Fibroblast of skin of left biceps (primary cell): ENCODE data around the gene CCDC144A.
"Not testable (repeated sequence)": the region's sequence is repeated elsewhere in the genome, so short reads cannot be mapped to it uniquely, and the experiment has no call there.

Source experiments
- DNase-seq, 2 experiments: peaks; one replicate each; pipeline ENCODE4 v3.0.0-alpha.2; 2013; ENCODE audit warnings: low read depth in 2 of 2

Gene CCDC144A

DNA sequence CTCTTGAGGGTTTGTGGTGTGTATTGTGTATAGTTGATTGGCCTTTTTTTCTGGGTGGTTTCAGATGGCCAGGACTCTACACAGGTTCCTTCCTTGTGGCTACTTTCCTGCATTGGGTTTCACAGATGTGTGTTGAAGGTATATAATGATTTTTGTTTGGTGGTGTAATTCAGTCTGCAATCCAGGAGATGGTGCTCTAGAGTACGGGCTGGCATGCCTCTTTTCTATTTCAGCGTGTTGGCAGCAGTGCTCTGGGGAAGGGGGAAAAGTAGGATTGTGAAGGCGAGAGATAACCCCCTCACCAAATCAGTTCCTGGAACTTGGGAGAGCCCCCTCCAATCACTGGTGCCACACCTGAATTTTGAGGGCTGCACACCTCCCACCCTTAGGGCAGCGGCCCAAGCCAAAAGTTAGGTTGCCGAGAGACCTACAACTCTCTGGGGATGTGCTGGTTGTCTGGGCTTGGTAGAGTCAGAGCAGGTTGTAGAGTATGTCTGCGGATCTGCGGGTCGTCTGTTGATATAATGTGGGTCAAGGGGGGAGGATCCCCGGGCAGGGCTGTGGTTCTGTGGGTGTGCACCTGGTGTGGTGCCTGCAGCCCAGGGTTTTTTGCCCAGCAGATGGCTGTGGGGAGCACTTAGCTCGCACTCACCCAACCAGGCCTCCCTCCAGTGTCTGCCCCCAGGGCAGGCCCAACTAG is 61.3 kb downstream of the CCDC144A start:
- DNase-seq: not testable (repeated sequence)

- DNase-seq: not testable (repeated sequence)
Measured at GRCh38 chr17:16751924-16752287, 61.9 kb downstream of the CCDC144A start.

- DNase-seq: not testable (repeated sequence)
Measured at GRCh38 chr17:16757520-16757919, 67.5 kb downstream of the CCDC144A start.

DNA sequence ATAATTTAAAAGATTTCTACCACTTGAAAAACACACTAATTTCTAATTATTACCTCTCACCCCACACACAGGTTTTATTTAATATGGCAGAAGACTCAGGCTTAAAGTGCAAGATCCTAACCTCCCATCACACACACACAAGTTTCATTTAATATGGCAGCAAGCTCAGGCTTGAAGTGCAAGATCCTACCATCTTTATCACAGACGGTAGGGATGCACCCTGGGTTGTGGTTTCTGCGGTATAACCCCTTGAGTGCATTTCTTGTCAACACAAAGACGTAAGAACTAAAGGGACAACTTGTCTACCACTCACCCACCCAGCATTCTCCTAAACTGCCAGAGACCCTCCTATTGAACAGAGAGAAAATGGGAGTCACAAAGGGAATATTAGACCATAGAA is 68.1 kb downstream of the CCDC144A start:
- not testable (repeated sequence) for DNase-seq

DNA sequence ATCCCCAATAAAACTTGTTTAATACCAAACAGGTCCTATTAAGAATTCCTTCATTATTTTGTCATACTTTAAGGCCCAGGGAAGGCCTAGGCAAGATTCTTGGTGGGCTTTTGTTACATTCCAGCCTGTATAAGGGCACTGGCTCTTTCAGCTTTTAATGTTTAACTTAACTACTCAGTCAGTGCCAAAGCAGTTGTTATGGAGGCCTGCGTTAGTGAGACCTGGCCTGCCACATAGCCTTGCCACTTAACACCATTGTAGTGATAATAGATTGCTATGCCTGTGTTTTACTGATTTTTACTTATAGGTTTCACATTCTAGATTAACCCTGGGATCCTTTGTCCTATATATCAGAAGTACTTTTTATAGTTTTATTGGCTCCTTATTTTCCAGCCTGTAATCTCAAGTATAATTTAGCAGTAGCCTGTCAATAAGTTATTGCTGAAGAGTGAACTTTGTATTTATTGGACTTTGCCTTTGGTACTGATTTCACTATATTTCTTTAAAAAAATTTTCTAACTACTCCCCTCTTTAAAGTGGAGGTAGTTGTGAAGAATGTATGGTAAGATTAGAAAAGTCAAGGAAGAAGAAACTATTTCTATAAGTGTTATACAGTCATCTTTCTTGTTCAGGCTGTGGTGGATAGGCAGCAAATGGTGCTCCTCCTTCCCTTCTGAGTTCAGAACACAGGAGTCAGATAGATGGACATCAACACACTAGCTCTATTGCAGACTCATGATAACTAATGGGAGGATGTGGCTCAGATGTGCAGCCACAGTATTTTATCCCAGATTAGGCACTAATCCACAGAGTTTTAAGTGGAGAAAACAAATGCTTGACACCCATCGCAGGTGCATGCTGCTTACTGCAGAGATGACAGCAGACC is 78.5 kb downstream of the CCDC144A start:
- DNase-seq: not testable (repeated sequence)

- DNase-seq: not testable (repeated sequence)
Measured at GRCh38 chr17:16772394-16773145, 82.5 kb downstream of the CCDC144A start.

- not testable (repeated sequence) for DNase-seq
Measured at GRCh38 chr17:16773146-16773522, 83.1 kb downstream of the CCDC144A start.

GRCh38 chr17:16787851-16788250 is 97.8 kb downstream of the CCDC144A start:
- DNase-seq: not testable (repeated sequence)

DNA sequence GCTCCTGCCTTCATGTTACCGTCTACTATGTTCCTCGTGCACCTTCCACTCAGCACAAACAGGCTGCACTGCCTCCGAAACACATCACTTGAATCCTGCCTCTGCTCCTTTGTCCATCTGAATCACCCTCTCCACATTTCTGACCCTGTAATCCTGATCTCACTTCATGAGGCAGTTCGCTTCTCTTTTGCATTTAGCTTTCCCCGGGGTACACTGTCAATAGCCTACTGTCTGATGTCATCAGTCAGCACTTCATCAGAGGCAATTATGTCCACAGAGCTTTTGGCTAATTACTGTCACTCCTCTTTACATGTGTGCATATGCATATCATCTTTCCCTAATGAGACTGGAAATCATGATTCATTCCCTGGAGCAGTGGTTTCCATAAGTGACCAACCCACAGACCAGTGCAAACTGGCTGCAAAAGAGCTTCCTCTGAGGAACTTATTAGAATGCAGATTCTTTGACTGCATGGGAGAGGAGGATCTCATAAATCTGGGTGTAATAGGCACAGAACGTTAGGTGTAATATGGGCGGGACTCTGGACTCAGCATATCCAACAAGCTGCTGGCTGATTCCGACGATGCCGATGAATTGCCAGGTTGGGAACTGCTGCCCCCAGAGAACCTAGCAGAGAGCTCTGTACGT is 99.0 kb downstream of the CCDC144A start:
- not testable (repeated sequence) for DNase-seq

- DNase-seq: not testable (repeated sequence)
Measured at GRCh38 chr17:16789622-16790021, 99.6 kb downstream of the CCDC144A start.

DNA sequence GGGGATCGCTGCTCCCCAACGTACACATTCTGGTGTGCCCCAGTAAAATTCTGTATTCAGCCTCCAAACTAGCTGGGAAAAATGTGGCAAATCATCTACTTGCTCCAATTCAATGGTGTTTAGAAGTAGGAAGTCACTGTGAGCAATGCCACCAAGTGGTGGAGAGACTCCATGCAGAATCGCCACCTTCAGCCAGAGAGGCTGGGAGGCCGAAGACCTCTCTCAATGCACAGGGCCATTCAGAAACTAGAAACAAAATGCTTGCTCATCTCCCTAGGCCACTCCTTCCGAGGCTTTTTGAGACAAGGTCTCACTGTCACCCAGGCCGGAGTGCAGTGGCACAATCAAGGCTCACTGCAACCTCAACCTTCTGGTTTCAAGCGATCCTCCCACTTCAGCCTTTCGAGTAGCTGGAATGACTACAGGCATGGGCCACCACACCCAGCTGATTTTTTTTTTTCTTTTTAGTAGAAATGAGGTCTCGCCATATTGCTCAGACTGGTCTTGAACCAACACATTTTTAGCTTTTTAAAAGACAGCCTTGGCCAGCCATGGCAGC is 100.4 kb downstream of the CCDC144A start:
- not testable (repeated sequence) for DNase-seq

GRCh38 chr17:16794215-16794614 is 104.2 kb downstream of the CCDC144A start:
- DNase-seq: not testable (repeated sequence)

DNA sequence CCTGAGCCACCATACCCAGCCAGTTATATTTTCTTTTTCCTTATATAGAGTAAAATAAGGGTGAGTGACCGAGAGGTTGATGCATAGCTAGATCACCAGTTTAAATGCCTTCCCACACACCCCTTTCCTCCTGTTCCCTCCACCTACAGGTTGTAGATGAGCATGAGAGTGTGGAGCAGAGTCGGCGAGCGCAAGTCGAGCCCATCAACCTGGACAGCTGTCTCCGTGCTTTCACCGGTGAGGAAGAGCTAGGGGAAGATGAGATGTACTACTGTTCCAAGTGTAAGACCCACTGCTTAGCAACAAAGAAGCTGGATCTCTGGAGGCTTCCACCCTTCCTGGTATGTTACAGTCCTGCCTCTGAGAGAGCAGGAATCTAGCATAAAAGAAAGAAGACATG is 105.9 kb downstream of the CCDC144A start:
- DNase-seq: not testable (repeated sequence)

- not testable (repeated sequence) for DNase-seq
Measured at GRCh38 chr17:16804851-16805250, 114.8 kb downstream of the CCDC144A start.

GRCh38 chr17:16806599-16806998 is 116.6 kb downstream of the CCDC144A start:
- DNase-seq: not testable (repeated sequence)

- not testable (repeated sequence) for DNase-seq
Measured at GRCh38 chr17:16807620-16808019, 117.6 kb downstream of the CCDC144A start.

DNA sequence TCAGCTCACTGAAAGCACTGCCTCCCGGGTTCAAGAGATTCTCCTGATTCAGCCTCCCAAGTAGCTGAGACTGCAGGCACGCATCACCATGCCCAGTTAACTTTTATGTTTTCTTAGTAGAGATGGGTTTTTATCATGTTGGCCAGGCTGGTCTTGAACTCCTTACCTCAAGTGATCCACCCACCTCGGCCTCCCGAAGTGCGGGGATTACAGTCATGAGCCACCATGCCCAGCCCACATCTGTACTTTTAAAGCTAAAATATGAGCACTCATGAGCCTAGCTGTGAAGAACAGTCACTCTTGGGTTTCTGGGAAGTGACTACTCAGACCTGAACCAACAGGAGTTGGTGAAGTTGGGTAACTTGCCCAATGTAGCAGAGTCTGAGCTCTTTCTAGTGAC is 120.2 kb downstream of the CCDC144A start:
- DNase-seq: not testable (repeated sequence)

GRCh38 chr17:16812126-16812525 is 122.1 kb downstream of the CCDC144A start:
- peak in 1 of 2 experiments; percentile 5 for DNase-seq

DNA sequence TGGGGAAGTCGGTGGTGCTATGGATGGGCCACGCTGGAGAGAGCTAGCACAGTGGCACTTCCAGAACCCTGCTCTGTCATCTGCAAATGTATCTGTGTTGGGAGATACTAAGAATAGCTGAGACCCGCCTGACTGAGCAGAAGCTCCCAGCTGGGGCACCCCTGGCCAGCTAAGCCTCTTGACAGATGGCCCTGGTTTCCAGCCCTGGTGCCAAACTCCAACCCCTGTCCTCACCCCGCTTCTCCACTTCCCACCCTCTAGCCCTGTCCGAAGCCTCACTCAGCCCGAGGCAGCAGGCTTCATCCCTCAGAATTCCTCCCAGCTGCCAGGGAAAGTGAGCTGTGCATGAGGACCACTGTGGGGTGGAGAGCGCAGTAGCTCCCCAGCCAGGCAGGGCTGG is 124.4 kb downstream of the CCDC144A start:
- no peak for DNase-seq

GRCh38 chr17:16817201-16817600 is 127.2 kb downstream of the CCDC144A start:
- DNase-seq: no peak

DNA sequence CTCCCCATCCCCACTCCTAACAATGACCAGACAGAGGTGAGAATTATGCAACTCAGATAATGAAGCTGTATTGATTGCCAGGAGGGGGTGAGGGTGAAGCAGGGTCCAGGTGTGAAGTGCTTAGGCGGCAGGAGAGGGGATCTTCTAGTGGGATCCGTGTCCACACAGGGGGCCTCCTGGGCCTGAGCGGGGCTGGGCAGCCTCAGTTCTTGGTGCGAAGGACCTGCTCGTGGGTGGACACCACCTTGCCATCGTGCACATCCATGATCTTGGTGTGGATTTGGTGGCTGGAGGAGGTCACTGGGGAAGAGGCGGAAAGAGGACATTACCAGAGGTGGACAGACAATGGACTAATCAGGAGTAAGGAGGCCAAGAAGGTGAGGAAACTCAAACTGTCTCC is 127.9 kb downstream of the CCDC144A start:
- not testable (repeated sequence) for DNase-seq
